Fibroblast of the conjunctiva (primary cell): ENCODE data around the gene NEGR1.

ENCODE experiments used
- DNase-seq: peaks from one replicate; pipeline ENCODE4 v3.0.0-alpha.2; 2010; ENCODE audit warnings: low read depth

NEGR1 gene

GRCh38 chr1:71850515-71850914 is 431.8 kb downstream of the NEGR1 start:
- no peak for DNase-seq

GRCh38 chr1:71843012-71843411 is 439.3 kb downstream of the NEGR1 start:
- no peak for DNase-seq

- DNase-seq, result no peak
These were observed 442.5 kb downstream of the NEGR1 start for GRCh38 chr1:71839876-71840275.

- no peak for DNase-seq
These were observed 445.4 kb downstream of the NEGR1 start for GRCh38 chr1:71836904-71837303.

DNA sequence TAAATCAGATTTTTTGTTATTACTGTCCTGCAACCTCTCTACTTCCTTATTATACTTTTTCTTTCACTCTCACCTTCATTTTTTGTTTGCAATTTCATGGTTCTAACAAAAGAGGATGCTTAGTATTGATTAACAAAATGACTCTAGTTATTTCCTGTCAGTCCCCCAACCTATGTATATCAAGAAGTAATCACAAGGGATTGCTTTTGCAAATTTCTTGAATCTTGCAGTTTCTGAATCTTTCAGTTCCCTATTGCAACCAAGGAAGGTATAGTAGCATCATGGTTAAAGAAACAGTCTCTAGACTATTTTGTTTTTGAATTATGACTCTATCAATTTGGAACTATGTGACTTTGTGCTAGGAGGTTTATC is 446.9 kb downstream of the NEGR1 start:
- no peak for DNase-seq

- DNase-seq, result peak; percentile 4
These were observed 447.5 kb downstream of the NEGR1 start for GRCh38 chr1:71834601-71835441.

- no peak for DNase-seq
These were observed 450.7 kb downstream of the NEGR1 start for GRCh38 chr1:71831646-71832045.

DNA sequence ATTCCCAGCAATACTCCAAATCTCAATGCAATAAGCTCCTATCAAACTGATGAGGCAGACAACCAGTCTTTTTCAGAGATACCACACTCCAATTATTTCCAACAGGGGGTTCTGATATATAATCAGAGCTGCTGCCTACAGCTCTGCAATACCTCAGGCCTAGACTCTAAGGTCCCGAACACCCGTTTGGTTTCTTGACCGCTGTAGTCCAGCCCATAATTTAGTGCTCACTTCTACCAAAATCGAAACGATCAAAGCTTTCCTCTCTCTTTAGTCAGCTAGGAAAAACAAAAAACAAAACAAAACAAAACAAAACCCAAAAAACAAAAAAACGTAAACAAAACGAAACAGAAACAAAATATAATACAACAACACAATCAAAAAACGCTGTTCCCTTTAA is 453.0 kb downstream of the NEGR1 start:
- DNase-seq, result no peak

DNA sequence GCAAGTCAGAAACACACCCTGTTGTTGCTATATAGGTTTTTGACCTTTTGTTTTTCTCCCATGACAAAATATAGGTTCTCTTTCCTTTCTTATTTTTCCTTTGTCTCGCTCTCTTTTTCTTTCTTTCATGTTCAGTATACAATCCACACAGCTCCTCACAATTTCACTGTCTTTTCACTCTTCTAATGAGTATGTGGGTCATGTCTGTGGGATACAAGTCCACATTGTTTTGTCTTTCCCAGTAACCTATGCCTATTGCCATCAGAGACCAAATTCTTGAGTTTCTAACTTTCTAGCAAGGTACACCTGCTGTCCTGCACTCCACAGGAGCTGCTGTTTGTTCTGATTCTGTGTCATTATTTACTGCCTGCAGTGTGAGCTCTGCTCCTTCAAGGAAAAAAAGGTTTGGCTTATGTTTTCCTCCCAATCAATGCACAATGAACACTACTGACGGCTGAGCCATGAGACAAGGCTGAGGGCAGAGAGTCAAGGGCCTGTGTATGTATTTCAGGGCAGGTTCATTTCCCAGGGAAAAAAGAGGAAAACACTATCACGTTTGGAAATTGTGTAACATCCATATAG is 453.8 kb downstream of the NEGR1 start:
- no peak for DNase-seq

- DNase-seq, result no peak
These were observed 458.5 kb downstream of the NEGR1 start for GRCh38 chr1:71823708-71824305.

DNA sequence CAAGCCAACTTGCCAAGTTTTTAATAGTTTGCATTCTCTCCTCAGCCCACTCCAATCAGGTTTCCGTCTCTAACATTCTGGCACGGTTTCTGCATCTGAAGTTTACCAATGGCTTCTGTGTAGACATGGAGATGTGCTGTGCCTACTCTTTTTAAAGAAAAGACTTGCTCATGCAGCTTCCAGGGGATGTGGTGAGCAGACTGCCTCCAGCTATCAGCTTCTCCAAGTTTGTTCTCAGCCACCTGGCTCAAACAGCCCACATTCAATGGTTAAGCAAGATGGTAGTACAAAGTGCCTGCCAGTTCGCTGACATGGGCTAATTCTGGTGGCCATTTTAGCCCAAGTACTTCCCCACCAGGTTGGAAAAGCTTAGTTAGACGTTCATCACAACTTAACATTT is 465.3 kb downstream of the NEGR1 start:
- no peak for DNase-seq

- no peak for DNase-seq
These were observed 473.3 kb downstream of the NEGR1 start for GRCh38 chr1:71809085-71809484.

DNA sequence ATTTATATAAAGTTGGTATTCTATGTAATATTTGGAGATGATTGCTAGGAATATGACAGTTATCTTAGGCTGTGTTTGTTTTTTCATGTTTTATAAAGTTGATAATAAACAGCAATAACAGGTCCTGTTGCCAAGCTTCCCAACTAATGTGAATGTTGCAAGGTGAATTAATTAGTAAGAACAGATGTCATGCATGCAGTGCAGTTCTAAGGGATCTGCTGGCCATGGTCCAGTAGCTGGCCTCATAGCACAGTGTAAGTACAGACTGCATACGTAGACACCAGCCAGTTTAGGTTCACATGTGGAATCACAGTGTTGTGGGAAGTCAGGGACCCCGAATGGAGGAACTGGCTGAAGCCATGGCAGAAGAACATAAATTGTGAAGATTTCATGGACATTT is 478.2 kb downstream of the NEGR1 start:
- DNase-seq, result no peak

DNA sequence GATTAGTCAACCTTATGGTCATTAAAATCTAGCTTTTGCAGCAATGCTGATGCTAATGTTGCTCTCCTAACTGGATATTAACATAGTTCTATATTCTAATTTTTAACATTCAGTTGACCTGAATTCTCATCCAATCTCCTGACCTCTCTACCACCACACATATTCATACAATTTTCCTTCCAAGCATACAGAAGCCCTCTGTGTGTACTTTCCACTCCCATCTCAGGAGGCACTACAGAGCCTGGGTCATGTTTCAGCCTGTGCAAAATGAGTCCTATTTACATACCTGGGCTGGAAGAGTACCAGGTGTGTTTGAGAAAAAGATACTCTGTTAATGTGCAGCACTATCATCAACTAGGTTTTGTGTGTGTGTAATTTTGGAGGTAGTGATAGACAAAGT is 486.3 kb downstream of the NEGR1 start:
- no peak for DNase-seq

DNA sequence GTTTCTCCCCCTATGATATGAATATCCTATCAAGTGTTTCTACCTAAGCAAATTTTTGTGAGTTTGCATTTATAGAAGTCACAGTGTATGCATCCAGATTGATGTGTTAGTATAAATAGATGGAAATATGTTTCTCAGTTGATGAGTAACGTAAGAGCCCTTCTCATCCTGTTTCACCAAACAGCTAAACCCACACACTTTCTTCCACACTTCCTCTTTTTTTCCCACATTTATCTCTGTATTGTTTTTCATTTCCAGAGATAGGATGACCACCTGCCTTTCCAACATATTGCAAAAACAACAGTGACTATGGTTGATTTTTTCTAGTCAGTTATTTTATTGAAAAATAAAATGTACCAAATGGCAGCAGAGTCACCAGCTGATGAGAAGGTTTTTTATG is 490.1 kb downstream of the NEGR1 start:
- no peak for DNase-seq

- DNase-seq, result no peak
These were observed 494.2 kb downstream of the NEGR1 start for GRCh38 chr1:71788113-71788512.

GRCh38 chr1:71787699-71788098 is 494.6 kb downstream of the NEGR1 start:
- DNase-seq, result no peak

DNA sequence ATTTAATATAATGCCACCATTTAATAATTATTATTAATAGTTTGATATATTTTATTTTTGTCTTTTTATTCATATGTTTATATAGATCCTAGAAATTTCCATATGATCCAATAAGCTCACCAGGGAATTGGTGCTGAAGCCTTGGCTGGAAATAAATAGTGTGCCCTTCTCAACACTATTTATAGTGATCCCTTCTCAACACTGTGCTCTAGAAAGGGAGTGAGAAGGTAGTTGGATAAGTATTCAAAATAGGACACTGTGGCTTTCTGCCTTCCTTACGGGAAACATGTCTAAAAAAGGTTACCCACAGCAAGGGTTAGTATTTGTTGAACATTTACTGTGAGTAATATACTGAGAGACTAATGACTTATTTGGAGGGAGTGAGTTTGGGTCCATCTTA is 496.1 kb downstream of the NEGR1 start:
- DNase-seq, result no peak

DNA sequence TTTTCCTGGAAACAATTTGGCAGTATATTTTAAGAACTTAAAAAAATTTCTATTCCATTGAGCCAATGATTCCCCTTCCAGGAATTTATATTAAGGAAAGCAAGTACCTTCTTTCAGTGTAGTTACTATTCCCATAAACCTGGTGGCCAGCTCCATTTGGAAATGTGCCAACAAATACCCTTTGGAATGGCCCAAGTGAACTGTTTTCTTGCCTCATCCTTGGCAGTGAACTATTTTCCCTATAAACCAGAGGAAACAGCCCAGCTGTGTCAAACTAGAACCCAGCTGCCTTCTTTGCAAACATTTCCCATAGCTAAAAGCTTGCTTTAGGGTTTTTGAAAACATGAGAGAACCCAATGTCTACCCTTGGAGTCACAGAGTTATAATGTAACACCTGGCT is 496.9 kb downstream of the NEGR1 start:
- no peak for DNase-seq

DNA sequence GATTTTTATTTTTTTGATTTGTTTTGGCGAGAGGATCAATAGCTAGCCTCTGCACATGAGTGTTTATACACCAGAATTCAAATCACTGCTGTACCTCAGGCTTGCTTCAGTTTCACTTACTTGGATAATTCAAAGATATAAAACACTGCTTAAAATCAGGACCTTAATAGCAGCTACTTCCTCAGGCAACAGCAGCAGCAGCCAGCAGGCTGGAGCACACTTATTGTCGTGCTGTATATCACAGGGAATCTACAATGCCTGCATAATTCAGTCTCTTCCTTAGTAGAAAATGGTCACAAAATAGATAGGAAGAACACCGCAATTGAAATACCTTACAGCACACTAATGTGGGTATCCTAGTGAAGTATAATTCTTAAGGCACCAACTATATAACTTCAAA is 497.3 kb downstream of the NEGR1 start:
- no peak for DNase-seq

DNA sequence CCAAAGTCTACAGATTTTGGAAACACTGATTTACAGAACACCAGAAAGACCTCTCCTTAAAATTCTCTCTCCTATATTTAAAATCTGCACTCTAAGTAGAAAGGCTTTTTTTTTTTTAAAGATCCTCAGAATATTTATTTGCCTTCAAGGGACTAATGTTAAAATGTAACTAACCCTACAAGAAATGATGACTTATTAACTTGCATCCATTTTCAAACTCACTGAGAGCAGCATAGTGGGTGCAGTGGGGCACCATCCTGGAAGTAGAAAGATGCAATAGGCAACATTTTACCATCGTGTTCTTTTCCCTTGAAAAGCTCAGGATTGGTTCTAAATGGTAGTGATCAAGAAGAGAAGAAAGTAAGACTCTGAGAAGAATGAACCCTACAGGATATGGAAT is 498.1 kb downstream of the NEGR1 start:
- DNase-seq, result no peak

GRCh38 chr1:71783071-71783470 is 499.3 kb downstream of the NEGR1 start:
- no peak for DNase-seq

DNA sequence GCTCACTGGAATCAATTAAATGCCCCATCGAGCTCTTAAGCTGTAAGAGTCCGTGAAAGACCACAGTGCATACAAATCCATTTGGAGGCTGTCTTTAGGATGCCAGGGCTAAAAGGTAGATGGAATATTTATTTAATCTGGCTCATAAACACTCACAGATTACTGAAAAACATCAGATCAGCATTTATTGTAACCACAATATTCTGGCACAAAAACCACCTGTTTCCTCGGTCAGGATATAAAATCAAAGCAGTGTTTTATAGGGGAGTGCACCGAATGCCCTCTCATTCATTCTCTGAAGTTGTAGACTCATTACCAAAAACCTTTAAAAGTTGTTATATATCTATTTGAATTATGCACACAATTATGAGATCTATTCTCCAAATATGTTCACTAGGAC is 500.9 kb downstream of the NEGR1 start:
- no peak for DNase-seq

- no peak for DNase-seq
These were observed 501.7 kb downstream of the NEGR1 start for GRCh38 chr1:71780681-71781080.
